ENCODE results near the gene KDM8.
"Not testable (repeated sequence)": the region's sequence is repeated elsewhere in the genome, so short reads cannot be mapped to it uniquely, and the experiment has no call there.

The KDM8 gene

DNA sequence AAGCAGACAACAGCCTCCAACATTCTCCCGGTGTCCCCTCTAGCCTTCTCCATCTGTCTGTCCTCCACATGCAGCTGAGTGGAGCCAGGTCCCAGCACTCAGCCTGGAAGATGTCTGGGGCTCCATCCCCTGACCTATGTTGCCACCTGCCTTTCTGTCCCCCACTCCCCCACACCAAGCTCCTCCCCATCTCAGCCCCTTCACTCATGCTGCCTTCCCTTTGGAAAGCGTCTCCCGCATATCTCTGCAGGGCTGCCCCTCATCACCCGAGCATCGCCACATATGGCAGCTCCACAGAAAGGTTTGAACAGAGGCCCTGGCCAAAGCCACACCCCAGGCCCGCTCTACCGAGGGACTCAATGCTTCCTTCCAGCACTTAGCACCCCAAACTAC, 41.0 kb downstream of the KDM8 start:
- no peak for DNase-seq

DNA sequence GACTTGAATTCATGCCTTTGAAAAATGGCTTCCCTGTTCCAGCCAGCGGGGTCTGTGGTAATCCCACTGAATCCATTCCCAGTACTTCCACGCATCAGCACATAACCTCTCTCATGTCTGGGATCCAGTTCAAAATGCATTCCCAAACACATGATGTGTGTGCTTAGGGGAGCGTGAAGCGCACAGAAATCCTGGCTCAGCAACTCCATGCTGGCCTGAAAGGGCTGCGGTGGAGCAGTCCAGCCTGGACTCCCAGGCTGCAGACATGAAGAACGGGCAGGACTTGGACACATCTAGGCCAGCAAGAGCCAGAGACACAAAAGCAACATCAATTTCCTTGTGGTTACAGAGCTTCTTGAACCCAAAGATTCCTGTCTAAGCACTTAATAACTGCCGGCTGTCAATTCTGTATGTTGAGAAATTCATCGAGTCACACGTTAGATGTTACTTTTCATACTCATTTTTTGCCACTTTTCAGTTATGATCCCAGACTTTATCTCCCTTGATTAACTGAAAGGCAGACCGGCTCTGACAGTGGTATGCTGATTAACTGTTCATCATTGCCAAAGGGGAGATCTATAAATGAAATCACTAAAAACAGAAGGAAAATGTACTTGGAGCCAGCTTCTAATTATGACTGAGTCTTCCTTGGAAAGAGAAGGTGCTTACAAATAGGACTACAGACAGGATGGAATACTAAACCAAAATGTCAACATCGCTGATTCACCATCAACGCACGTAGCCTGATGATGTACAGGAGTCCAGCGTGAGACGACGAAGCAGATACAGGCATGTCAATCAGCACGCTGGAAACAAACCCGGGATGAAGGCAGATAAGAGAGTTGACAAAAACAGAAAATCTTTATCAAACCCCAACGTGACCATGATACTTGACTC, 42.2 kb downstream of the KDM8 start:
- no peak for DNase-seq

DNA sequence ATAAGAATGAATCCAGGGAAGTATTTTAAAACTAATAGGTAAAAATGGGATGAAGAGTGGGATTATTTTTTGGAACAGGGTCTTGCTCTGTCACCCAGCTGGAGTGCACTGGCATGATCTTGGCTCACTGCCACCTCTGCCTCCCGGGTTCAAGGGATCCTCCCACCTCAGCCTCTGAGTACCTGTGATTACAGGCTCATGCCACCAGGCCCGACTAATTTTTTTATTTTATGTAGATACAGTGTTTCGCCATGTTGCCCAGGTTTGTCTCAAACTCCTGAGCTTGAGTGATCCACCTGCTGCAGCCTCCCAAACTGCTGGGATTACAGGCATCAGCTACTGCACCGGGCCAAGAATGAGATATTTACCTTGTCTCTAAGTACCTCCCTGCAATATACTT, 43.1 kb downstream of the KDM8 start:
- no peak for DNase-seq

DNA sequence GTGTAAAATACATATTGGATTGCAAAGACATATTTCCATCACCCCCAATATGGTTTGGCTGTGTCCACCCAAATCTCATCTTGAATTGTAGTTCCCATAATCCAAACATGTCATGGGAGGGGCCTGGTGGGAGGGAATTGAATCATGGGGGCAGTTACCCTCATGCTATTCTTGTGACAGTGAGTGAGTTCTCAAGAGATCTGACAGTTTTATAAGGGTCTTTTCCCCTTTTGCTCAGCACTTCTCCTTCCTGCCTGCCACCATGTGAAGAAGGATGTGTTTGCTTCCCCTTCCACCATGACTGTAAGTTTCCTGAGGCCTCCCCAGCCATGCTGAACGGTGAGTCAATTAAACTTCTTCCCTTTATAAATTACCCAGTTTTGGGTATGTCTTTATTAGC, 43.8 kb downstream of the KDM8 start:
- DNase-seq, result not testable (repeated sequence)

DNA sequence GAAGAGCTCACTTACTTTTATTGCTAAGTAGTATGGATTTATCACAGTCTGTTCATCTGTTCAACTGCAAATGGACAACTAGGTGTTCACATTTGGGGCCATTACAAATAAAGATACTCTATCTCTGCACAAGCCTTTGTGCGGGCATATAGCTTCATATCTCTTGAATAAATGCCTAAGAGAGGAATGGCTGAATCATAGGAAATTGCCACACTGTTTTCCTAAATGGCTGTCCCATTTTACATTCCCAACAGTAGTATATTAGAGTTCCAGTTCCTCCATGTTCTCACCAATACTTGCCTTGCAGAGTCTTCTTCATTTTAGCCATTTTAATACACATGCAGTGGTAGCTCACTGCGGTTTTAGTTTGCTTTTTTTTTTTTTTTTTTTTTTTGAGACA, 44.7 kb downstream of the KDM8 start:
- DNase-seq, result no peak

- not testable (repeated sequence) for DNase-seq
Measured at GRCh38 chr16:27248886-27249285, 45.6 kb downstream of the KDM8 start.

DNA sequence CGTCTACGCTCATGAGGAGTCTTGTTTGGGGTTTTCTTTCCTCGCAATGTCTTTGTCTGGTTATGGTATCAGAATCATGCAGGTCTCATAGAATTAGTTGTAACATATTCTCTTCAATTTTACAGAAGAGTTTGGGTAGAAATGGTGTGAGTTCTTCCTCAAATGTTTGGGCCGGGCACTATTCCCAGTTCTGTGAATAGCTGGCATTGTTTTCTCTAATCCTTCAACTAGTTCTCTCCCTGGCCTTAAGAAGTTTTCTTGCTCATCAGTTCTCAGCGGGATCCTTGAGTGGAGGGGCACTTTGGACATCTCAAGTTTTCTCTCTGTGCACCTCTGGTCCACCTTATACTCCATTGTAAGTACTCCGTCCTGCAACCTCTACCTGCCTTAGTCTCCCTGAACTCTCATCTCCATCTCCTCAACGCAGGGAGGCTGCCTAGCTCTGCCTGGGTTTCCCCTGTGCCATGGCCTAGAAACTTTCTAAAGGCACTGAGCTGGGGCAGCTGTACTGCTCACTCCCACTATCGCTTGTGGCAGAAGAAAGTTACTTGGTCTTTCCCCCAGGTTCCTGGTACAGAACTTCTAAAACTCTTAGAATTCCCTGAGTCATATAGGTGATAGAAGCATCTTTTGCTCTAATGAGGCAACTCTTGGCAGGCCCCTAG, 48.3 kb downstream of the KDM8 start:
- DNase-seq, result no peak

- no peak for DNase-seq
Measured at GRCh38 chr16:27252206-27252585, 48.9 kb downstream of the KDM8 start.

GRCh38 chr16:27253526-27253930, 50.2 kb downstream of the KDM8 start:
- DNase-seq, result no peak

DNA sequence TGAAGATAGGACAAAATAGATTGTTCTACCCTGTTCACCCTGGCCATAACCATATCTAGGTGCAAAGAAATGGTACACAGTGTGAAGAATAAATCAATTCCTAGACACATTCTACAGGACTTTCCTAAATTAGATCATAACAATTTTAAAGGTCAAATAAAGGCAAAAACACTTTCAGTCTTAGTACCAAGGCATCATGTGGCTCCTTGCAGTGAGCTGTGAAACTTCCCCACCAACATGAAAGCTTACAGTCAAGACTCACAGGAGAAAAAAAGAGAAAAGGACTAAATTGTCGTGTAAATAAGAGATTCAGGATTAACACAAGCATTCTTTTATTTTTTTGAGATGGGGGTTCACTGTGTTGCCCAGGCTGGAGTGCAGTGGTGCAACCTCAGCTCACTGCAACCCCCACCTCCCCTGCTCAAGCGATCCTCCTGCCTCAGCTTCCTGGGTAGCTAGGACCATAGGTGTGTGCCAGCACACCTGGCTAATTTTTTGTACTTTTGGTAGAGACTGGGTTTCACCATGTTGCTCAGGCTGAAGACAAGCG, 51.0 kb downstream of the KDM8 start:
- DNase-seq, result no peak

DNA sequence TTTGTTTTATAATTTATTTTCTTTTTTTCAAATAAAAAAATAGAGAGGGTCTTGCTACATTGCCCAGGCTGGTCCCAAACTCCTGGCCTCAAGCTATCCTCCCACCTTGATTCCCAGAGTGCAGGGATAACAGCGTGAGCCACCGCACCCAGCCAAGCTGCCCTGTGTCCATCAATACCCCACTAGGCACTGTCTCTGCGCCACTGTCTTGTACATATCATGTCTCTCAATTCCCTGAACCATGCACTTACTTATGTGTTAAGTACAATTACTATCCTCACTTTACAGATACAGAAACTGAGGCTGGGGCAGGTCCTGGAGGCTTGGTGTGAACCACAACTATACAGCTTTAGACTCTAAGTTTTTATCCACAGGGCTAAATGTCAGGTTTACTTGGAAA, 53.5 kb downstream of the KDM8 start:
- no peak for DNase-seq

DNA sequence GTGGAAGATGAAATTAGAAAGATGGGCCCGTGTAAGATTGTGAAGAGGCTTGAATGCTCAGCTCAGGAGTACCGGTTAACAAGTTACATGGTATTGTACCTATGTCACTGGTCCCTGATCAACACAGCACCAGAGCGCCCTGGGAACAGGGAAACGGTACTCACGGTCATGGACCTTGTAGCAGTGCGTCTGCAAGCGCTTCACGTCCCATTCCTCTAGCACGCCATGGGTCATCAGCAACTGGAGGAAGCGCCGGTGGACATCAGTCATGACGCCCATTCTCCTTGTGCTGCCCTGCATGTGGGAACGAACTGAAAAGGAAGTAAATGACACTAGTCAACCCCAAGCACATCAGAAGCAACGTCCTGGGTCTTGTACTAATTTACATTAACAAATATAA, 53.9 kb downstream of the KDM8 start:
- DNase-seq, result no peak

- no peak for DNase-seq
Measured at GRCh38 chr16:27258241-27258734, 55.0 kb downstream of the KDM8 start.

DNA sequence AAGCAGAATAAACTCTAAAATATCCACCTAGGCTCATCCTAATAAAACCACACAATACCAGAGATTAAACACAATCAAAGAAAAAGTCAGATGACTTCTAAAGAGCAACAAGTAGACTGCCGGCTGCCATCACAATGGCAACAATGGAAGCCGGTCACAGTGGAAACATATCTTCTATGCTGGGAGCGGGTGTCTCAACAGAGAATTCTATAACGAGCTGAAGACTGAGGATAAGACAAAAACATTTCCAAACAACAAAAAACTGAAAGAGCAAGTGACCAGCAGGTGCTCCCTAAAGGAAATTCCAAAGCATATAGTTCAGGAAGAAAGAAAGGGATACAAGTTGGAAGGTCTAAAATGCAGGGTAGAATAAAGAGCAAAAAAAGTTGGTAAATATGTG, 56.4 kb downstream of the KDM8 start:
- DNase-seq, result no peak

DNA sequence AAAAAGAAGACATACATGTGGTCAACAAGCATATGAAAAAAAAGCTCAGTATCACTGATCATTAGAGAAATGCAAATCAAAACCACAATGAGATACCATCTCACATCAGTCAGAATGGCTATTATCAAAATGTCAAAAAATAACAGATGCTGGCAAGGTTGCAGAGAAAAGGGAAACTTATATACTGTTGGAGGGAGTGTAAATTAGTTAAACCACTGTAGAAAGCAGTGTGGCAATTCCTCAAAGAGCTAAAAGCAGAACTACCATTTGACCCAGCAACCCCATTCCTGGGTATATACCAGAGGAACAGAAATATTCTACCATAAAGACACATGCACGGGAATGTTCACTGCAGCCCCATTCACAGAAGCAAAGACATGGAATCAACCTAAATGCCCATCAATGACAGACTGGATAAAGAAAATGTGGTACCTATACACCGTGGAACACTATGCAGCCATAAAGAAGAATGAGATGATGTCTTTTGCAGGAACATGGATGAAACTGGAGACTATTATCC, 59.6 kb downstream of the KDM8 start:
- not testable (repeated sequence) for DNase-seq

DNA sequence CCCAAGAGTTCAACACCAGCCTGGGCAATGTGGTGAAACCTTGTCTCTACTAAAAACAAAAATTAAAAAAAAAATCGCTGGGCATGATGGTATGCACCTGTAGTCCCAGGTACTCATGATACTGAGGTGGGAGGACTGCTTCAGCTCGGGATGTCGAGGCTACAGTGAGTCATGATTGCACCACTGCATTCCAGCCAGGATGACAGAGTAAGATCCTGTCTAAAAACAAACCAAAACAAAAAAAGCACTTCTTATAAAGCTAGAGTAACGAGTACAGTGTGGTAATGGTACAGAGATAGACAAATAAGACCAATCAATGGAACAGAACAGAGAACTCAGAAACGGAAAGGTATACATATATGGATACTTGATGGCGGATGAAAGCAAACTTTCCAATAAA, 60.8 kb downstream of the KDM8 start:
- no peak for DNase-seq

DNA sequence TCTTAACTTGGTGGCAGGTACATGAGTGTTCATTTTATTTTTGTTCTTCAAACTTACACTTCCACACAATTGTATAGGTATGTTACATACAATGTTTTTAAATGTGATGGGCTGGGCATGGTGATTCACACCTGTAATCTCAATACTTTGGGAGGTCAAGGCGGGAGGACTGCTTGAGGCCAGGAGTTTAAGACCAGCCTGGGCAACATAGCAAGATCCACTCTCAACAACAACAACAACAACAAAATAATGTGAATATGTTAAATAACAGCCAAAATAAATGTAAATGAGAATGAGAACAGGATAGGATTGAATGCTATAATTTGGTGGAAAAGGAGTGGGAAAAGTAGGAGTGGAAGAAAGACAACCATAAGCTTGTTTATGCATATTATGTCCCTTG, 62.7 kb downstream of the KDM8 start:
- DNase-seq, result no peak

DNA sequence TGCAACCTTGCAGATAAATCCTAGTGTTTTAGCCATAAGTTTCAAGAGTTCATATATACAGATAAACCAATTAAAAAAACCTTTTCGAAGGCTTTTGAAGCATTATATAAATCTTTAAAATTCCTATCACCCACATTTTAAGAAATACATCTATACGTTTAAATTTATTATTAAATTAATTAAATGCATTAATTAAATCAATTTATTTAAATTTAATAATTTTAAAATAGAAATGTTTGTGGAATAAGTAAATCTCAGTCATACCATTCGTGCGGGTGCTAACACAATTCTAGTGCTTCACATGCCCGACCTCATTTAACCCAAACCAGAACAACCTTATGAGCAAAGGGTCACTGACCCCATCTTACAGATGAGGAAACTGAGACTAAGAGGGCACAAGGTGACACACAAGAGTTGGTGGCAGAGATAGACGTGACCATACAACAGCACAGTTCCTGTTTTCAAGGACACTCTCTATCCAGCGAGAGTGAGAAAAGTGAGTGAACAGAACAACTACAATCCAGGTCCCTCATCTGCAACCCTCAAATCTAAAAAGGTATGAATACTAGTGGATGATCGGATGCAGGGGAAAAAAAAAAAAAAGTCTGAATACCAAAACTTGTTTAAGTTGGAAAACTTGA, 63.8 kb downstream of the KDM8 start:
- no peak for DNase-seq

- peak; percentile 96 for DNase-seq
Measured at GRCh38 chr16:27268376-27269299, 65.3 kb downstream of the KDM8 start, which contains the start of gene NSMCE1. Gene NSMCE1 (minus strand): TSS chr16:27268772. CDS start chr16:27257570, 11,202 bp downstream.

DNA sequence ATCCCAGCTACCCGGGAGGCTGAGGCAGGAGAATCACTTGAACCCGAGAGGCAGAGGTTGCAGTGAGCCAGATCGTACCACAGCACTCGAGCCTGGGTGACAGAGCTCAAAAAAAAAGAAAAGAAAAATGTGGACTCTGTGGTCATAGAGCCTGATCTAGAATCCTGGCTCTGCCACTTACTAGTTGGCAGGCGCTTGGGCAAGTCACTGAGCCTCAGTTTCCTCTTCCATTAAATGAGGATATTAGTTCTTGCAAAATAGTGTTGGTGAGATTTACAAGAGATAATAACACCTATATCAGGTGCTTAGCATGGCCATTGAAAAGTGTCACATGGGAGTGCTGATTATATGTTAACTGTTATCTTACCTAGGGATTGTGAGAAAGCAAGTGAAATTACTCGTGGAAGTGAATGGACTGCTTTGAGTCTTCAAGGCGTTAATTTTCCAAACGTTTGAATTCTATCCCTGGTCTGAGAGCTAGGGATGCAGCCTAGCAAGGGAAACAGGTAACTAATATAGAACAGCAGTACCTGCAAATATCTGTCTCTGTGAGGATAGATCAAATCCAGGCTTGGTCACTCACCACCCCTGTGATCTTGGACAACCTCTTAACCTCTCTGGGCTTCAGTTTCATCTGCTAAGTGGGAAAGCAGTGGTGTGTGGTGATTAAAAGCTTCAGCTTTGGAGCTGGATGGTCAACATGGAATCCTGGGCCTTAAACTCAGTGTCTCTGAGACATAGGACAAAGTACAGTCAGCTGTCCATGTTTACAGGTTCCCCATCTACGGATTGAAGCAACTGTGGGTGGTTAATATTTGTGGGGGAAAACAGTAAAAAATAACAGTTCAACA, 66.2 kb downstream of the KDM8 start:
- DNase-seq, result no peak

DNA sequence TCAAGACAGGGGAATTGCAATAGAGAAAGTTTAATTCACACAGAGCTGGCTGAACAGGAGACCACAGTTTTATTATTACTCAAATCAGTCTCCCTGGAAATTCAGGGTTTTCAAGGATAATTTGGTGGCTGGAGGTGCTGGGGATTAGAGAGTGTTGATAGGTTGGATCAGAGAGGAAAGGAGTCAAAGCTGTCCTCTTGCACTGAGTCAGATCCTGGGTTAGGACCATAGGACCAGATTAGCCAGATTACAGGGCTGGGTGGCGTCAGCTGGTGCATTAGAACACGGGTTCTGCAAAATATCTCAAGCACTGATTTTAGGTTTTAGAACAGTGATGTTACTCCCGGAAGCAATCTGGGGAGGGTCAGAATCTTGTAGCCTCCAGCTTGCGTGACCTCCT, 67.0 kb downstream of the KDM8 start:
- no peak for DNase-seq
